HepG2 (cell line): ENCODE data around the gene ARHGAP26. TPM values are rescaled to one million over a fixed set of nuclear protein-coding genes. Genes with fewer than 3 reads are reported as not detected.

Experiments
- ARHGAP35 ChIP-seq: sonication (generic); formaldehyde crosslinking; IDR thresholded peaks from 2 replicates; pipeline ENCODE4 v1.9.0; 2022; ENCODE audit warnings: mild to moderate bottlenecking, inconsistent platforms, moderate library complexity, missing genetic modification reagents, borderline replicate concordance
- HOXA5 ChIP-seq: sonication (generic); formaldehyde crosslinking; IDR thresholded peaks from 2 replicates; pipeline ENCODE4 v1.4.0; 2020; ENCODE audit warnings: missing genetic modification reagents
- NFIC ChIP-seq: IDR thresholded peaks from 2 replicates; pipeline ENCODE4 v1.6.1; 2012; ENCODE audit warnings: mild to moderate bottlenecking, low read length, inconsistent platforms
- SAP130 ChIP-seq: IDR thresholded peaks from 2 replicates; pipeline ENCODE4 v1.6.1; 2016; ENCODE audit warnings: low read depth
- ZNF724P ChIP-seq: sonication (generic); formaldehyde crosslinking; IDR thresholded peaks from 2 replicates; pipeline ENCODE4 v1.8.0; 2022; ENCODE audit warnings: missing genetic modification reagents, borderline replicate concordance
- ZNF777 ChIP-seq: sonication (generic); formaldehyde crosslinking; IDR thresholded peaks from 2 replicates; pipeline ENCODE4 v1.4.0; 2020; ENCODE audit warnings: missing genetic modification reagents
- ZSCAN31 ChIP-seq: sonication (generic); formaldehyde crosslinking; IDR thresholded peaks from 2 replicates; pipeline ENCODE4 v1.5.0; 2020; ENCODE audit warnings: low read depth, mild to moderate bottlenecking, missing genetic modification reagents
- polyA plus RNA-seq, 8 experiments: library from polyadenylated mRNA; depleted of rRNA in 3 of 8; stranded (reverse) in 7 of 8; unstranded in 1 of 8; fragments of >200 nt; fragmentation: Illumina TruSeq in 4 of 8; extraction: Trizol in 4 of 8; gene quantifications; 2 replicates each; pipeline versions ENCODE4 v1.2.1 to v1.2.3, GENCODE V29; 2011 to 2016; ENCODE audit warnings: low read depth in 4 of 8, missing spikeins in 1 of 8, mixed read lengths in 1 of 8; ENCODE audit not compliant: insufficient read depth in 1 of 8
- total RNA-seq, 5 experiments: library from RNA; depleted of rRNA; stranded (reverse); fragments of >200 nt; fragmentation: Illumina TruSeq; extraction: Trizol; gene quantifications; 2 replicates each; pipeline ENCODE4 v1.2.3, GENCODE V29; 2016; ENCODE audit warnings: low read depth in 1 of 5
- TF ChIP-seq, protein P1 (sequence below): sonication (generic); formaldehyde crosslinking; IDR thresholded peaks from 2 replicates; pipeline ENCODE4 v1.4.0; 2020; ENCODE audit warnings: missing genetic modification reagents
- TF ChIP-seq, protein P2 (sequence below): sonication (generic); formaldehyde crosslinking; IDR thresholded peaks from 2 replicates; pipeline ENCODE4 v1.4.0; 2020; ENCODE audit warnings: missing genetic modification reagents
- TF ChIP-seq, protein P3 (sequence below): sonication (generic); formaldehyde crosslinking; IDR thresholded peaks from 2 replicates; pipeline ENCODE4 v1.5.1; 2020; ENCODE audit warnings: mild to moderate bottlenecking, missing genetic modification reagents, moderate library complexity
- TF ChIP-seq, protein P4 (sequence below): sonication (generic); formaldehyde crosslinking; IDR thresholded peaks from 2 replicates; pipeline ENCODE4 v1.8.0; 2022; ENCODE audit warnings: missing genetic modification reagents, mild to moderate bottlenecking, inconsistent platforms, borderline replicate concordance
- TF ChIP-seq, protein P5 (sequence below): sonication (generic); formaldehyde crosslinking; IDR thresholded peaks from 2 replicates; pipeline ENCODE4 v1.8.0; 2022; ENCODE audit warnings: mild to moderate bottlenecking, missing genetic modification reagents, moderate library complexity
- TF ChIP-seq, protein P6 (sequence below): fragments of 450-650 bp; IDR thresholded peaks from 2 replicates; pipeline ENCODE4 v1.6.1; 2017; ENCODE audit warnings: mild to moderate bottlenecking
- TF ChIP-seq, protein P7 (sequence below): sonication (generic); formaldehyde crosslinking; IDR thresholded peaks from 2 replicates; pipeline ENCODE4 v1.4.0; 2020; ENCODE audit warnings: missing genetic modification reagents, borderline replicate concordance

Gene ARHGAP26
- total and polyA plus RNA-seq, 2 of the 13 experiments (the other 11 are each of a cell fraction or from before 2014, with no cell fraction given) = 9.6 to 18.2 TPM

DNA sequence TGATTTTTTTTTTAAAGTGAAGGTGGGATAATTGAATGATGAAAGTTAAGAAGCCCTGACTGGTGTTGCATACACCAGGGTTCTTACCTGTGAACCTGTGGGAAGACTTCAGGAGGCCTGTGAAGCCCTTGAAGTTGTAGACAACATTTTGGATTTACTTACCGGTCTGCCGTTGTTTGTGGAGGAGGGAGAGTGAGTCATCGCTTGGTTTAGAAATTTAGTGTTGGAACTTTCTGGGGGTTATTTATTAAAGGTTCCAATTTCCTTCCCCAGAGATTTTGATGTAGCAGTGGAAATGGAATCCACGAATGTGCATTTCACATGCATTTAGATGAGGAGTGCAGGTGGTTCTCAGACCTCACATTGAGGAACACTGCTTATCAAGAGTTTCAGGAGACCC lies 49.6 kb downstream of the ARHGAP26 start (continued):
- TF ChIP-seq, protein P1, sequence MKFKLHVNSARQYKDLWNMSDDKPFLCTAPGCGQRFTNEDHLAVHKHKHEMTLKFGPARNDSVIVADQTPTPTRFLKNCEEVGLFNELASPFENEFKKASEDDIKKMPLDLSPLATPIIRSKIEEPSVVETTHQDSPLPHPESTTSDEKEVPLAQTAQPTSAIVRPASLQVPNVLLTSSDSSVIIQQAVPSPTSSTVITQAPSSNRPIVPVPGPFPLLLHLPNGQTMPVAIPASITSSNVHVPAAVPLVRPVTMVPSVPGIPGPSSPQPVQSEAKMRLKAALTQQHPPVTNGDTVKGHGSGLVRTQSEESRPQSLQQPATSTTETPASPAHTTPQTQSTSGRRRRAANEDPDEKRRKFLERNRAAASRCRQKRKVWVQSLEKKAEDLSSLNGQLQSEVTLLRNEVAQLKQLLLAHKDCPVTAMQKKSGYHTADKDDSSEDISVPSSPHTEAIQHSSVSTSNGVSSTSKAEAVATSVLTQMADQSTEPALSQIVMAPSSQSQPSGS = no peak
- TF ChIP-seq HOXA5 (CRISPR knock-in tag) (no peak), ARHGAP35 (CRISPR knock-in tag) (no peak), ZNF724P (CRISPR knock-in tag) (no peak), SAP130 (CRISPR knock-in tag) (0 out of 2 replicates have a peak, but pooled peaks have one; percentile 19), NFIC (peak; percentile 34; the same call in 1 of the 2 replicates), ZNF777 (CRISPR knock-in tag) (no peak), ZSCAN31 (CRISPR knock-in tag) (no peak)
- TF ChIP-seq, protein P2, sequence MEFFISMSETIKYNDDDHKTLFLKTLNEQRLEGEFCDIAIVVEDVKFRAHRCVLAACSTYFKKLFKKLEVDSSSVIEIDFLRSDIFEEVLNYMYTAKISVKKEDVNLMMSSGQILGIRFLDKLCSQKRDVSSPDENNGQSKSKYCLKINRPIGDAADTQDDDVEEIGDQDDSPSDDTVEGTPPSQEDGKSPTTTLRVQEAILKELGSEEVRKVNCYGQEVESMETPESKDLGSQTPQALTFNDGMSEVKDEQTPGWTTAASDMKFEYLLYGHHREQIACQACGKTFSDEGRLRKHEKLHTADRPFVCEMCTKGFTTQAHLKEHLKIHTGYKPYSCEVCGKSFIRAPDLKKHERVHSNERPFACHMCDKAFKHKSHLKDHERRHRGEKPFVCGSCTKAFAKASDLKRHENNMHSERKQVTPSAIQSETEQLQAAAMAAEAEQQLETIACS (CRISPR knock-in tag) = no peak
- TF ChIP-seq, protein P3, sequence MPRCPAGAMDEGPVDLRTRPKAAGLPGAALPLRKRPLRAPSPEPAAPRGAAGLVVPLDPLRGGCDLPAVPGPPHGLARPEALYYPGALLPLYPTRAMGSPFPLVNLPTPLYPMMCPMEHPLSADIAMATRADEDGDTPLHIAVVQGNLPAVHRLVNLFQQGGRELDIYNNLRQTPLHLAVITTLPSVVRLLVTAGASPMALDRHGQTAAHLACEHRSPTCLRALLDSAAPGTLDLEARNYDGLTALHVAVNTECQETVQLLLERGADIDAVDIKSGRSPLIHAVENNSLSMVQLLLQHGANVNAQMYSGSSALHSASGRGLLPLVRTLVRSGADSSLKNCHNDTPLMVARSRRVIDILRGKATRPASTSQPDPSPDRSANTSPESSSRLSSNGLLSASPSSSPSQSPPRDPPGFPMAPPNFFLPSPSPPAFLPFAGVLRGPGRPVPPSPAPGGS (CRISPR knock-in tag) = no peak
- TF ChIP-seq, protein P4, sequence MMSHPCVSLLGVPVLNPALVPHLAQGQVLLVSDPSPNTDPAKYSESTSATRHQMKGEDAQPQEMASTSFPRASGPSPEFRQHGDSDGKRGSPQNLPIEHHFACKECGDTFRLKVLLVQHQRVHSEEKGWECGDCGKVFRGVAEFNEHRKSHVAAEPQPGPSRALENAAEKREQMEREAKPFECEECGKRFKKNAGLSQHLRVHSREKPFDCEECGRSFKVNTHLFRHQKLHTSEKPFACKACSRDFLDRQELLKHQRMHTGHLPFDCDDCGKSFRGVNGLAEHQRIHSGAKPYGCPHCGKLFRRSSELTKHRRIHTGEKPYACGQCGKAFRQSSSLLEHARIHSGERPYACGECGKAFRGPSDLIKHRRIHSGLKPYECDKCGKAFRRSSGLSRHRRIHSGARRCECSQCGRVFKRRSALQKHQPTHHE (CRISPR knock-in tag) = no peak
- TF ChIP-seq, protein P5, sequence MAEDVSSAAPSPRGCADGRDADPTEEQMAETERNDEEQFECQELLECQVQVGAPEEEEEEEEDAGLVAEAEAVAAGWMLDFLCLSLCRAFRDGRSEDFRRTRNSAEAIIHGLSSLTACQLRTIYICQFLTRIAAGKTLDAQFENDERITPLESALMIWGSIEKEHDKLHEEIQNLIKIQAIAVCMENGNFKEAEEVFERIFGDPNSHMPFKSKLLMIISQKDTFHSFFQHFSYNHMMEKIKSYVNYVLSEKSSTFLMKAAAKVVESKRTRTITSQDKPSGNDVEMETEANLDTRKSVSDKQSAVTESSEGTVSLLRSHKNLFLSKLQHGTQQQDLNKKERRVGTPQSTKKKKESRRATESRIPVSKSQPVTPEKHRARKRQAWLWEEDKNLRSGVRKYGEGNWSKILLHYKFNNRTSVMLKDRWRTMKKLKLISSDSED = no peak
- TF ChIP-seq, protein P6, sequence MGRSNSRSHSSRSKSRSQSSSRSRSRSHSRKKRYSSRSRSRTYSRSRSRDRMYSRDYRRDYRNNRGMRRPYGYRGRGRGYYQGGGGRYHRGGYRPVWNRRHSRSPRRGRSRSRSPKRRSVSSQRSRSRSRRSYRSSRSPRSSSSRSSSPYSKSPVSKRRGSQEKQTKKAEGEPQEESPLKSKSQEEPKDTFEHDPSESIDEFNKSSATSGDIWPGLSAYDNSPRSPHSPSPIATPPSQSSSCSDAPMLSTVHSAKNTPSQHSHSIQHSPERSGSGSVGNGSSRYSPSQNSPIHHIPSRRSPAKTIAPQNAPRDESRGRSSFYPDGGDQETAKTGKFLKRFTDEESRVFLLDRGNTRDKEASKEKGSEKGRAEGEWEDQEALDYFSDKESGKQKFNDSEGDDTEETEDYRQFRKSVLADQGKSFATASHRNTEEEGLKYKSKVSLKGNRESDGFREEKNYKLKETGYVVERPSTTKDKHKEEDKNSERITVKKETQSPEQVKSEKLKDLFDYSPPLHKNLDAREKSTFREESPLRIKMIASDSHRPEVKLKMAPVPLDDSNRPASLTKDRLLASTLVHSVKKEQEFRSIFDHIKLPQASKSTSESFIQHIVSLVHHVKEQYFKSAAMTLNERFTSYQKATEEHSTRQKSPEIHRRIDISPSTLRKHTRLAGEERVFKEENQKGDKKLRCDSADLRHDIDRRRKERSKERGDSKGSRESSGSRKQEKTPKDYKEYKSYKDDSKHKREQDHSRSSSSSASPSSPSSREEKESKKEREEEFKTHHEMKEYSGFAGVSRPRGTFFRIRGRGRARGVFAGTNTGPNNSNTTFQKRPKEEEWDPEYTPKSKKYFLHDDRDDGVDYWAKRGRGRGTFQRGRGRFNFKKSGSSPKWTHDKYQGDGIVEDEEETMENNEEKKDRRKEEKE = no peak
- TF ChIP-seq, protein P7, sequence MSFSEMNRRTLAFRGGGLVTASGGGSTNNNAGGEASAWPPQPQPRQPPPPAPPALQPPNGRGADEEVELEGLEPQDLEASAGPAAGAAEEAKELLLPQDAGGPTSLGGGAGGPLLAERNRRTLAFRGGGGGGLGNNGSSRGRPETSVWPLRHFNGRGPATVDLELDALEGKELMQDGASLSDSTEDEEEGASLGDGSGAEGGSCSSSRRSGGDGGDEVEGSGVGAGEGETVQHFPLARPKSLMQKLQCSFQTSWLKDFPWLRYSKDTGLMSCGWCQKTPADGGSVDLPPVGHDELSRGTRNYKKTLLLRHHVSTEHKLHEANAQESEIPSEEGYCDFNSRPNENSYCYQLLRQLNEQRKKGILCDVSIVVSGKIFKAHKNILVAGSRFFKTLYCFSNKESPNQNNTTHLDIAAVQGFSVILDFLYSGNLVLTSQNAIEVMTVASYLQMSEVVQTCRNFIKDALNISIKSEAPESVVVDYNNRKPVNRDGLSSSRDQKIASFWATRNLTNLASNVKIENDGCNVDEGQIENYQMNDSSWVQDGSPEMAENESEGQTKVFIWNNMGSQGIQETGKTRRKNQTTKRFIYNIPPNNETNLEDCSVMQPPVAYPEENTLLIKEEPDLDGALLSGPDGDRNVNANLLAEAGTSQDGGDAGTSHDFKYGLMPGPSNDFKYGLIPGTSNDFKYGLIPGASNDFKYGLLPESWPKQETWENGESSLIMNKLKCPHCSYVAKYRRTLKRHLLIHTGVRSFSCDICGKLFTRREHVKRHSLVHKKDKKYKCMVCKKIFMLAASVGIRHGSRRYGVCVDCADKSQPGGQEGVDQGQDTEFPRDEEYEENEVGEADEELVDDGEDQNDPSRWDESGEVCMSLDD (CRISPR knock-in tag) = no peak
